WTC11 (cell line): Measurements from ENCODE around the gene MDN1. TPM values are rescaled to one million over a fixed set of nuclear protein-coding genes. Genes with fewer than 3 reads are reported as not detected.

Source experiments
- ATAC-seq: fragments of 200-7000 bp; cut with Tn5 transposase; 2 replicates; pipeline ENCODE4 v1.10.0; 2021; ENCODE audit warnings: mild to moderate bottlenecking, moderate library complexity
- CTCF ChIA-PET: fragments of 300-600 bp; sonication (Branson Sonifier 250); formaldehyde crosslinking; loops from one replicate; lab custom pipeline; 2021; ENCODE audit warnings: antibody characterized with exemption; lab: Charles Lee
- POLR2A ChIA-PET: fragments of 350-600 bp; sonication (Branson Sonifier 250); formaldehyde crosslinking; loops from one replicate; lab custom pipeline; 2021; ENCODE audit warnings: antibody characterized with exemption; lab: Charles Lee
- DNase-seq: peaks from one replicate; pipeline ENCODE4 v3.0.0; 2021; ENCODE audit warnings: low spot score
- H3K27ac Mint-ChIP-seq: 2 replicates; pipeline ENCODE4 v1.8.0; 2021; ENCODE audit warnings: mixed read lengths
- H3K27me3 Mint-ChIP-seq: 2 replicates; pipeline ENCODE4 v1.8.0; 2021; ENCODE audit warnings: low read depth, mild to moderate bottlenecking, moderate library complexity, mixed read lengths
- H3K36me3 Mint-ChIP-seq: 2 replicates; pipeline ENCODE4 v1.8.0; 2021; ENCODE audit warnings: mixed read lengths
- H3K4me1 Mint-ChIP-seq: 2 replicates; pipeline ENCODE4 v1.8.0; 2022; ENCODE audit warnings: mixed read lengths
- H3K4me3 Mint-ChIP-seq: 2 replicates; pipeline ENCODE4 v1.8.0; 2021; ENCODE audit warnings: mild to moderate bottlenecking, moderate library complexity, mixed read lengths
- H3K9me3 Mint-ChIP-seq: 2 replicates; pipeline ENCODE4 v1.8.0; 2021; ENCODE audit warnings: mixed read lengths
- FOXK1 ChIP-seq: sonication (generic); formaldehyde crosslinking; IDR thresholded peaks from 2 replicates; pipeline ENCODE4 v1.8.0; 2022; ENCODE audit warnings: mild to moderate bottlenecking, moderate library complexity, missing genetic modification reagents
- JAZF1 ChIP-seq: fragments of 250-450 bp; sonication (Bioruptor Pico); IDR thresholded peaks from 2 replicates; pipeline ENCODE4 v1.9.0; 2021; ENCODE audit warnings: moderate library complexity, mild to moderate bottlenecking, inconsistent platforms
- NFYB ChIP-seq: sonication (generic); formaldehyde crosslinking; conservative IDR thresholded peaks from 2 replicates; pipeline ENCODE4 v1.8.0; 2022; ENCODE audit warnings: low read depth, missing genetic modification reagents
- OVOL2 ChIP-seq: fragments of 250-450 bp; sonication (Bioruptor Pico); IDR thresholded peaks from 2 replicates; pipeline ENCODE4 v1.9.0; 2021; ENCODE audit warnings: mild to moderate bottlenecking, borderline replicate concordance
- TCF7 ChIP-seq: sonication (generic); formaldehyde crosslinking; IDR thresholded peaks from 2 replicates; pipeline ENCODE4 v1.8.0; 2022; ENCODE audit warnings: mild to moderate bottlenecking, low read depth, missing genetic modification reagents, moderate library complexity
- TEAD1 ChIP-seq: sonication (generic); formaldehyde crosslinking; IDR thresholded peaks from 2 replicates; pipeline ENCODE4 v1.8.0; 2022; ENCODE audit warnings: mild to moderate bottlenecking, missing genetic modification reagents
- ZNF263 ChIP-seq: sonication (generic); formaldehyde crosslinking; IDR thresholded peaks from 2 replicates; pipeline ENCODE4 v1.8.1; 2022; ENCODE audit warnings: low read depth, mild to moderate bottlenecking, moderate library complexity, missing genetic modification reagents
- ZNF317 ChIP-seq: sonication (generic); formaldehyde crosslinking; IDR thresholded peaks from 2 replicates; pipeline ENCODE4 v1.8.1; 2023; ENCODE audit warnings: low read depth, mild to moderate bottlenecking, moderate library complexity, missing genetic modification reagents, borderline replicate concordance
- total RNA-seq: library from RNA; stranded (reverse); gene quantifications from 3 replicates; pipeline ENCODE4 v1.2.3, GENCODE V29; 2021
- TF ChIP-seq, protein P1 (sequence below): sonication (generic); formaldehyde crosslinking; IDR thresholded peaks from 2 replicates; pipeline ENCODE4 v1.8.1; 2023; ENCODE audit warnings: mild to moderate bottlenecking, missing genetic modification reagents
- TF ChIP-seq, protein P2 (sequence below): sonication (generic); formaldehyde crosslinking; IDR thresholded peaks from 2 replicates; pipeline ENCODE4 v1.8.0; 2022; ENCODE audit warnings: mild to moderate bottlenecking, missing genetic modification reagents
- TF ChIP-seq, protein P3 (sequence below): sonication (generic); formaldehyde crosslinking; IDR thresholded peaks from 2 replicates; pipeline ENCODE4 v1.8.0; 2022; ENCODE audit warnings: mild to moderate bottlenecking, missing genetic modification reagents
- TF ChIP-seq, protein P4 (sequence below): sonication (generic); formaldehyde crosslinking; IDR thresholded peaks from 2 replicates; pipeline ENCODE4 v1.8.1; 2023; ENCODE audit warnings: mild to moderate bottlenecking, moderate library complexity, missing genetic modification reagents
- TF ChIP-seq, protein P5 (sequence below): sonication (generic); formaldehyde crosslinking; IDR thresholded peaks from 2 replicates; pipeline ENCODE4 v1.8.1; 2023; ENCODE audit warnings: mild to moderate bottlenecking, missing genetic modification reagents, moderate library complexity
- TF ChIP-seq, protein P6 (sequence below): sonication (generic); formaldehyde crosslinking; IDR thresholded peaks from 2 replicates; pipeline ENCODE4 v1.8.0; 2022; ENCODE audit warnings: missing genetic modification reagents
- TF ChIP-seq, protein P7 (sequence below): sonication (generic); formaldehyde crosslinking; IDR thresholded peaks from 2 replicates; pipeline ENCODE4 v1.8.1; 2023; ENCODE audit warnings: mild to moderate bottlenecking, missing genetic modification reagents, borderline replicate concordance
- TF ChIP-seq, protein P8 (sequence below): sonication (generic); formaldehyde crosslinking; conservative IDR thresholded peaks from 2 replicates; pipeline ENCODE4 v1.8.1; 2022; ENCODE audit warnings: mild to moderate bottlenecking, missing genetic modification reagents

The MDN1 gene
- total RNA-seq, 1 experiment from 2014 or later: 195 TPM

DNA sequence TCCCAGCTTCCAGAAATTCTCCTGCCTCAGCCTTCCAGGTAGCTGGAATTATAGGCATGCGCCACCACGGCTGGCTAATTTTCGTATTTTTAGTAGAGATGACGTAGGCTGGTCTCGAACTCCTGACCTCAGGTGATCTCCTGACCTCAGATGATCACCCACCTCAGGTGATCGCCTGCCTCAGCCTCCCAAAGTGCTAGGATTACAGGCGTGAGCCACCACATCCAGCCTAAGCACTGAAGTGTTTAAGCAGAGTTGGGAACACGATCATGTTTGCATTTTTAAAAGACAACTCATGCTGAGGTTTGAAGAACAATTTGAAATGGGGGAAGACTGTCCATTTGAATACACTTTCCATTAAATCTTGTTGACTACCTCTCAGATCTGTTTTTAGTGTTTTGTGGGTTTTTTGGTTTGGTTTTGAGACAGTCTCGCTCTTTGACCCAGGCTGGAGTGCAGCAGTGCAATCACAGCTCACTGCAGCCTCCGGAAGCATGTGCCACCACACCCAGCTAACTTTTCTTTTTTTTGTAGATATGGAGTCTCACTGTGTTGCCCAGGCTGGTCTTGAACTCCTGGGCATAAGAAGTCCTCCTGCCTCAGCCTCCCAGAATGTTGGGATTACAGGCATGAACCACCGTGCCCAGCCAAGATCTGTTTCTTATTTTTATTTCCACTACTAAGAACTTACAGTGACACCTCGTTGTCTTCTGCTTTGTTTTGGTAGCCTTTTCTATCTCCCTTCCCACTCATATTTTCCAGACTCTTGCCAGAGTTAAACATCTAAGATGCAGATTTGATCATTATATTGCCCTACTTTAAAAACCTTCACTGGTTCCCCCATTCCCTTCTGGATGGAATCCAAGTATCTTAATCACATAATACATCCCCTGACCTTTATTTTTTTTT, 15.5 kb upstream of the MDN1 start (continued):
- TF ChIP-seq, protein P1, sequence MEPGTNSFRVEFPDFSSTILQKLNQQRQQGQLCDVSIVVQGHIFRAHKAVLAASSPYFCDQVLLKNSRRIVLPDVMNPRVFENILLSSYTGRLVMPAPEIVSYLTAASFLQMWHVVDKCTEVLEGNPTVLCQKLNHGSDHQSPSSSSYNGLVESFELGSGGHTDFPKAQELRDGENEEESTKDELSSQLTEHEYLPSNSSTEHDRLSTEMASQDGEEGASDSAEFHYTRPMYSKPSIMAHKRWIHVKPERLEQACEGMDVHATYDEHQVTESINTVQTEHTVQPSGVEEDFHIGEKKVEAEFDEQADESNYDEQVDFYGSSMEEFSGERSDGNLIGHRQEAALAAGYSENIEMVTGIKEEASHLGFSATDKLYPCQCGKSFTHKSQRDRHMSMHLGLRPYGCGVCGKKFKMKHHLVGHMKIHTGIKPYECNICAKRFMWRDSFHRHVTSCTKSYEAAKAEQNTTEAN: no peak
- TF ChIP-seq, protein P2, sequence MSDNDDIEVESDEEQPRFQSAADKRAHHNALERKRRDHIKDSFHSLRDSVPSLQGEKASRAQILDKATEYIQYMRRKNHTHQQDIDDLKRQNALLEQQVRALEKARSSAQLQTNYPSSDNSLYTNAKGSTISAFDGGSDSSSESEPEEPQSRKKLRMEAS (CRISPR knock-in tag): no peak
- TF ChIP-seq, protein P3, sequence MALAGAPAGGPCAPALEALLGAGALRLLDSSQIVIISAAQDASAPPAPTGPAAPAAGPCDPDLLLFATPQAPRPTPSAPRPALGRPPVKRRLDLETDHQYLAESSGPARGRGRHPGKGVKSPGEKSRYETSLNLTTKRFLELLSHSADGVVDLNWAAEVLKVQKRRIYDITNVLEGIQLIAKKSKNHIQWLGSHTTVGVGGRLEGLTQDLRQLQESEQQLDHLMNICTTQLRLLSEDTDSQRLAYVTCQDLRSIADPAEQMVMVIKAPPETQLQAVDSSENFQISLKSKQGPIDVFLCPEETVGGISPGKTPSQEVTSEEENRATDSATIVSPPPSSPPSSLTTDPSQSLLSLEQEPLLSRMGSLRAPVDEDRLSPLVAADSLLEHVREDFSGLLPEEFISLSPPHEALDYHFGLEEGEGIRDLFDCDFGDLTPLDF (CRISPR knock-in tag): no peak
- TF ChIP-seq OVOL2 (no peak), ZNF317 (no peak), JAZF1 (CRISPR knock-in tag) (no peak)
- TF ChIP-seq, protein P4, sequence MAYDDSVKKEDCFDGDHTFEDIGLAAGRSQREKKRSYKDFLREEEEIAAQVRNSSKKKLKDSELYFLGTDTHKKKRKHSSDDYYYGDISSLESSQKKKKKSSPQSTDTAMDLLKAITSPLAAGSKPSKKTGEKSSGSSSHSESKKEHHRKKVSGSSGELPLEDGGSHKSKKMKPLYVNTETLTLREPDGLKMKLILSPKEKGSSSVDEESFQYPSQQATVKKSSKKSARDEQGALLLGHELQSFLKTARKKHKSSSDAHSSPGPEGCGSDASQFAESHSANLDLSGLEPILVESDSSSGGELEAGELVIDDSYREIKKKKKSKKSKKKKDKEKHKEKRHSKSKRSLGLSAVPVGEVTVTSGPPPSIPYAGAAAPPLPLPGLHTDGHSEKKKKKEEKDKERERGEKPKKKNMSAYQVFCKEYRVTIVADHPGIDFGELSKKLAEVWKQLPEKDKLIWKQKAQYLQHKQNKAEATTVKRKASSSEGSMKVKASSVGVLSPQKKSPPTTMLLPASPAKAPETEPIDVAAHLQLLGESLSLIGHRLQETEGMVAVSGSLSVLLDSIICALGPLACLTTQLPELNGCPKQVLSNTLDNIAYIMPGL (CRISPR knock-in tag): no peak

DNA sequence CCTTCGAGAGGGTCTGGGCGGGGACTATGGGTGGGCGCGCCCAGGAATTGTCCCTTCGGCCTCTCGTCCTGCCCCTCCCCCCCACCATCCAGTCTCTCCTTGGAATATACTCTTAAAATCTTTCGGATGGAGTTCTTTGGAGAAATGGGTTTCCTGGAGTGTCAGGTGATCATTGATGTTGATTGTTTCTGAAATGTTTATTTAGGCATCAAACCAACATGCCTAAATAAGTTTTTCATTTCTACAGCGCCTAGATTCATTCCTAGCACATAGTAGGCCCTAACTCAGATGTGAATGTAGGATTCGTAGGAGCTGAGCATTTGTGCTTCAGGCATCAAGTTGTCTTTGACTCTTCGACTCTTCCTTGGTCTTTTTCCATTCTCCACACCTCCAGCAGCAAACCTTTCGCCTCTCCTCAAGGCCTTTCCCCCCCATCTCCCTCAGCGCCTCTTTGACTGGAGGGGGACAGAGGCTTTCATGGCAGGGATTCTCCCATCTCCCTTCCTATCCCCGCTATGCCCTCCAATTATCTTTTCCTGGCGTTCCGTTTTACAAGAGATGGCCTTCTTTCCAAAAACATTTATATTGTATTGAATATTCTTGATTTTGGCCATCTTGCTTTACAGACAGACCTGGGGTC, 10.7 kb upstream of the MDN1 start:
- H3K27me3 Mint-ChIP-seq: no peaks in the 10 kb centered on the region
- peaks cover 30% of the 10 kb centered on the region for H3K36me3 Mint-ChIP-seq
- ChIA-PET POLR2A (interaction anchor here (2.7 kb wide), 1 partner anchor 11 kb away, joined by 33 read pairs; the partner anchor contains the start of gene MDN1), CTCF (interaction anchor here (1.3 to 1.9 kb wide), 3 partner anchors 11 to 110 kb away, joined by 5 to 19 read pairs (median 5); partner anchors contain the start of gene MDN1)
- ATAC-seq (no peak), DNase-seq (no peak)
- no peaks in the 10 kb centered on the region for H3K9me3 Mint-ChIP-seq
- peaks cover 16% of the 10 kb centered on the region for H3K4me1 Mint-ChIP-seq
- peak overlapping the region; percentile 64 for H3K27ac Mint-ChIP-seq
- peak overlapping the region; percentile 95 for H3K4me3 Mint-ChIP-seq
- TF ChIP-seq TCF7 (CRISPR knock-in tag) (no peak), FOXK1 (CRISPR knock-in tag) (no peak), JAZF1 (CRISPR knock-in tag) (no peak), TEAD1 (CRISPR knock-in tag) (no peak), NFYB (CRISPR knock-in tag) (no peak), ZNF263 (no peak)
- TF ChIP-seq, protein P5, sequence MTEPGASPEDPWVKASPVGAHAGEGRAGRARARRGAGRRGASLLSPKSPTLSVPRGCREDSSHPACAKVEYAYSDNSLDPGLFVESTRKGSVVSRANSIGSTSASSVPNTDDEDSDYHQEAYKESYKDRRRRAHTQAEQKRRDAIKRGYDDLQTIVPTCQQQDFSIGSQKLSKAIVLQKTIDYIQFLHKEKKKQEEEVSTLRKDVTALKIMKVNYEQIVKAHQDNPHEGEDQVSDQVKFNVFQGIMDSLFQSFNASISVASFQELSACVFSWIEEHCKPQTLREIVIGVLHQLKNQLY (CRISPR knock-in tag): no peak
- TF ChIP-seq, protein P6, sequence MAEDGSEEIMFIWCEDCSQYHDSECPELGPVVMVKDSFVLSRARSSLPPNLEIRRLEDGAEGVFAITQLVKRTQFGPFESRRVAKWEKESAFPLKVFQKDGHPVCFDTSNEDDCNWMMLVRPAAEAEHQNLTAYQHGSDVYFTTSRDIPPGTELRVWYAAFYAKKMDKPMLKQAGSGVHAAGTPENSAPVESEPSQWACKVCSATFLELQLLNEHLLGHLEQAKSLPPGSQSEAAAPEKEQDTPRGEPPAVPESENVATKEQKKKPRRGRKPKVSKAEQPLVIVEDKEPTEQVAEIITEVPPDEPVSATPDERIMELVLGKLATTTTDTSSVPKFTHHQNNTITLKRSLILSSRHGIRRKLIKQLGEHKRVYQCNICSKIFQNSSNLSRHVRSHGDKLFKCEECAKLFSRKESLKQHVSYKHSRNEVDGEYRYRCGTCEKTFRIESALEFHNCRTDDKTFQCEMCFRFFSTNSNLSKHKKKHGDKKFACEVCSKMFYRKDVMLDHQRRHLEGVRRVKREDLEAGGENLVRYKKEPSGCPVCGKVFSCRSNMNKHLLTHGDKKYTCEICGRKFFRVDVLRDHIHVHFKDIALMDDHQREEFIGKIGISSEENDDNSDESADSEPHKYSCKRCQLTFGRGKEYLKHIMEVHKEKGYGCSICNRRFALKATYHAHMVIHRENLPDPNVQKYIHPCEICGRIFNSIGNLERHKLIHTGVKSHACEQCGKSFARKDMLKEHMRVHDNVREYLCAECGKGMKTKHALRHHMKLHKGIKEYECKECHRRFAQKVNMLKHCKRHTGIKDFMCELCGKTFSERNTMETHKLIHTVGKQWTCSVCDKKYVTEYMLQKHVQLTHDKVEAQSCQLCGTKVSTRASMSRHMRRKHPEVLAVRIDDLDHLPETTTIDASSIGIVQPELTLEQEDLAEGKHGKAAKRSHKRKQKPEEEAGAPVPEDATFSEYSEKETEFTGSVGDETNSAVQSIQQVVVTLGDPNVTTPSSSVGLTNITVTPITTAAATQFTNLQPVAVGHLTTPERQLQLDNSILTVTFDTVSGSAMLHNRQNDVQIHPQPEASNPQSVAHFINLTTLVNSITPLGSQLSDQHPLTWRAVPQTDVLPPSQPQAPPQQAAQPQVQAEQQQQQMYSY (CRISPR knock-in tag): no peak
- TF ChIP-seq, protein P4 (CRISPR knock-in tag): no peak
- TF ChIP-seq, protein P7, sequence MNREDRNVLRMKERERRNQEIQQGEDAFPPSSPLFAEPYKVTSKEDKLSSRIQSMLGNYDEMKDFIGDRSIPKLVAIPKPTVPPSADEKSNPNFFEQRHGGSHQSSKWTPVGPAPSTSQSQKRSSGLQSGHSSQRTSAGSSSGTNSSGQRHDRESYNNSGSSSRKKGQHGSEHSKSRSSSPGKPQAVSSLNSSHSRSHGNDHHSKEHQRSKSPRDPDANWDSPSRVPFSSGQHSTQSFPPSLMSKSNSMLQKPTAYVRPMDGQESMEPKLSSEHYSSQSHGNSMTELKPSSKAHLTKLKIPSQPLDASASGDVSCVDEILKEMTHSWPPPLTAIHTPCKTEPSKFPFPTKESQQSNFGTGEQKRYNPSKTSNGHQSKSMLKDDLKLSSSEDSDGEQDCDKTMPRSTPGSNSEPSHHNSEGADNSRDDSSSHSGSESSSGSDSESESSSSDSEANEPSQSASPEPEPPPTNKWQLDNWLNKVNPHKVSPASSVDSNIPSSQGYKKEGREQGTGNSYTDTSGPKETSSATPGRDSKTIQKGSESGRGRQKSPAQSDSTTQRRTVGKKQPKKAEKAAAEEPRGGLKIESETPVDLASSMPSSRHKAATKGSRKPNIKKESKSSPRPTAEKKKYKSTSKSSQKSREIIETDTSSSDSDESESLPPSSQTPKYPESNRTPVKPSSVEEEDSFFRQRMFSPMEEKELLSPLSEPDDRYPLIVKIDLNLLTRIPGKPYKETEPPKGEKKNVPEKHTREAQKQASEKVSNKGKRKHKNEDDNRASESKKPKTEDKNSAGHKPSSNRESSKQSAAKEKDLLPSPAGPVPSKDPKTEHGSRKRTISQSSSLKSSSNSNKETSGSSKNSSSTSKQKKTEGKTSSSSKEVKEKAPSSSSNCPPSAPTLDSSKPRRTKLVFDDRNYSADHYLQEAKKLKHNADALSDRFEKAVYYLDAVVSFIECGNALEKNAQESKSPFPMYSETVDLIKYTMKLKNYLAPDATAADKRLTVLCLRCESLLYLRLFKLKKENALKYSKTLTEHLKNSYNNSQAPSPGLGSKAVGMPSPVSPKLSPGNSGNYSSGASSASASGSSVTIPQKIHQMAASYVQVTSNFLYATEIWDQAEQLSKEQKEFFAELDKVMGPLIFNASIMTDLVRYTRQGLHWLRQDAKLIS: no peak
- TF ChIP-seq, protein P8, sequence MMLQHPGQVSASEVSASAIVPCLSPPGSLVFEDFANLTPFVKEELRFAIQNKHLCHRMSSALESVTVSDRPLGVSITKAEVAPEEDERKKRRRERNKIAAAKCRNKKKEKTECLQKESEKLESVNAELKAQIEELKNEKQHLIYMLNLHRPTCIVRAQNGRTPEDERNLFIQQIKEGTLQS (CRISPR knock-in tag): no peak
